SU-DHL-6 (cell line): Measurements from ENCODE around the gene SPDEF.

ENCODE experiments used
- EZH2phosphoT487 ChIP-seq: fragments of 200-600 bp; sonication (generic), shearing (Covaris generic); conservative IDR thresholded peaks from 2 replicates; pipeline ENCODE4 v1.6.1; 2018; ENCODE audit warnings: mild to moderate bottlenecking, antibody characterized with exemption, low read length, moderate library complexity, mixed read lengths
- TF ChIP-seq, protein P1 (sequence below): fragments of 200-600 bp; sonication (generic); IDR thresholded peaks from one replicate; pipeline ENCODE4 v1.5.1; 2017; ENCODE audit warnings: antibody characterized with exemption, mild to moderate bottlenecking, low read length, moderate library complexity; ENCODE audit not compliant: insufficient read depth, poor library complexity, severe bottlenecking

DNA sequence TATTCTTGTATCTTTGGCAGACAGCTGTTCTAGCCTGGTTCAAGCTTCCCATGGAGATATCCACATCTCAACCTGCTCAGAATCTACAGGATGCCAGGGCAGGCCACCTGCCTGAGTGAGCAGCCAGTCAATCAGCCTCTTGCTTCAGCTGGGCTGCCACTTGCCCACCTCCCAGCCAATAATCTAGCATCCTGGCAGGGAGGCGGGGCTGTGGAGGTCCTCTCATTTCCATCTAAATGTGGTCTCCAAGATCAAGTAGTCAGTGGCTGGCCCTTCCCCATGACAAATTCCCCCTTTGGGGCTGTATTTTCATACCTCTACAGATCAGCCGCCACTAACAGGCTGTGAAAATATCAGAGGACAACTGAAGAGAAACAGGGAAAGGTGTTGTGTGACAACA lies 33.0 kb upstream of the SPDEF start:
- TF ChIP-seq, protein P1, sequence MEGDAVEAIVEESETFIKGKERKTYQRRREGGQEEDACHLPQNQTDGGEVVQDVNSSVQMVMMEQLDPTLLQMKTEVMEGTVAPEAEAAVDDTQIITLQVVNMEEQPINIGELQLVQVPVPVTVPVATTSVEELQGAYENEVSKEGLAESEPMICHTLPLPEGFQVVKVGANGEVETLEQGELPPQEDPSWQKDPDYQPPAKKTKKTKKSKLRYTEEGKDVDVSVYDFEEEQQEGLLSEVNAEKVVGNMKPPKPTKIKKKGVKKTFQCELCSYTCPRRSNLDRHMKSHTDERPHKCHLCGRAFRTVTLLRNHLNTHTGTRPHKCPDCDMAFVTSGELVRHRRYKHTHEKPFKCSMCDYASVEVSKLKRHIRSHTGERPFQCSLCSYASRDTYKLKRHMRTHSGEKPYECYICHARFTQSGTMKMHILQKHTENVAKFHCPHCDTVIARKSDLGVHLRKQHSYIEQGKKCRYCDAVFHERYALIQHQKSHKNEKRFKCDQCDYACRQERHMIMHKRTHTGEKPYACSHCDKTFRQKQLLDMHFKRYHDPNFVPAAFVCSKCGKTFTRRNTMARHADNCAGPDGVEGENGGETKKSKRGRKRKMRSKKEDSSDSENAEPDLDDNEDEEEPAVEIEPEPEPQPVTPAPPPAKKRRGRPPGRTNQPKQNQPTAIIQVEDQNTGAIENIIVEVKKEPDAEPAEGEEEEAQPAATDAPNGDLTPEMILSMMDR = no peak
- TF ChIP-seq EZH2phosphoT487 = no peak
